OCI-LY3 (cell line): Measurements from ENCODE around the gene LGR4.

Experiments
- H2AFZ ChIP-seq: fragments of 200-600, 300-600 bp; shearing (Covaris generic); 2 replicates; pipeline ENCODE4 v1.6.0; 2014; ENCODE audit warnings: antibody characterized with exemption, low read depth, low read length
- H3K27ac ChIP-seq: fragments of 200-600, 300-600 bp; sonication (generic); 2 replicates; pipeline ENCODE4 v1.5.1; 2014; ENCODE audit warnings: mild to moderate bottlenecking, low read length, moderate library complexity, mixed read lengths
- H3K27me3 ChIP-seq: fragments of 200-600, 300-600 bp; sonication (generic); 2 replicates; pipeline ENCODE4 v1.6.1; 2014; ENCODE audit warnings: low read depth, low read length, mixed read lengths
- H3K36me3 ChIP-seq: fragments of 200-600, 300-600 bp; sonication (generic); replicated peaks from 2 replicates; pipeline ENCODE3; 2014; ENCODE audit warnings: low read depth, low read length, mixed read lengths
- H3K4me1 ChIP-seq: fragments of 300-600, 200-600 bp; sonication (generic); 2 replicates; pipeline ENCODE4 v1.6.1; 2014; ENCODE audit warnings: low read length, mixed read lengths
- H3K4me2 ChIP-seq: fragments of 200-600, 300-600 bp; sonication (generic); 2 replicates; pipeline ENCODE4 v1.6.1; 2014; ENCODE audit warnings: low read length, mixed read lengths
- H3K4me3 ChIP-seq: fragments of 300-600, 200-600 bp; sonication (generic); 2 replicates; pipeline ENCODE4 v1.5.1; 2014; ENCODE audit warnings: antibody characterized with exemption, mild to moderate bottlenecking, low read length, moderate library complexity
- H3K79me2 ChIP-seq: fragments of 300-600, 200-600 bp; shearing (Covaris generic); 2 replicates; pipeline ENCODE4 v1.6.1; 2014; ENCODE audit warnings: mild to moderate bottlenecking, low read length, mixed read lengths
- H3K9ac ChIP-seq: fragments of 300-600, 200-600 bp; shearing (Covaris generic); 2 replicates; pipeline ENCODE4 v1.6.0; 2014; ENCODE audit warnings: mild to moderate bottlenecking, low read length, moderate library complexity
- H3K9me3 ChIP-seq: fragments of 200-600, 300-600 bp; shearing (Covaris generic); 2 replicates; pipeline ENCODE4 v1.6.1; 2014; ENCODE audit warnings: low read length, mixed read lengths; ENCODE audit not compliant: insufficient read depth
- H4K20me1 ChIP-seq: fragments of 200-600, 300-600 bp; sonication (generic); 2 replicates; pipeline ENCODE4 v1.6.1; 2016; ENCODE audit warnings: low read length, mixed read lengths; ENCODE audit not compliant: insufficient read depth
- EZH2phosphoT487 ChIP-seq: fragments of 200-600 bp; shearing (Covaris generic); IDR thresholded peaks from 2 replicates; pipeline ENCODE4 v1.6.1; 2018; ENCODE audit warnings: antibody characterized with exemption, mixed run types, low read depth
- TF ChIP-seq, protein P1 (sequence below): fragments of 200-600, 300-600 bp; sonication (generic); IDR thresholded peaks from 2 replicates; pipeline ENCODE4 v1.5.1; 2014; ENCODE audit warnings: antibody characterized with exemption, low read length, low read depth

LGR4 gene

DNA sequence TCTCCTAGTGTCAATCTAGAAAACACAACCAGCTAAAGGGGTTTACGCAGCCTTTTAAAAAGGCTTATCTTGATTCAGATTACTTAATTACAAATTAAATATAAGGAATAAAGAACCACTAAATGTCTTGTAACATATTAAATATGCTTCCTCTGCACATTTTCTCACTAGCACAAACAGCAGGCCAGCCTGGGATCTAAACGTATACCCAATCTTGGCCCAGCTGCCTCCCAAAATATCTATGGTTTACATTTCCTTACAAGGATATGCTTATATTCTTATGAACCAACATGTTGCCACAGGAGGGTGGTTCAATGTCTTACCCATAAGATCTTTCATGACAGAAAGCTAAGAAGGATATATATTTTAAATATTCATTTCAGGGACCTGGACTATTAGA lies 7.7 kb downstream of the LGR4 start:
- Histone ChIP-seq H3K36me3 (no peaks in the 10 kb centered on the region), H3K4me1 (peaks cover 23% of the 10 kb centered on the region), H3K27me3 (peaks cover 28% of the 10 kb centered on the region), H2AFZ (no peak overlapping the region), H3K9ac (no peak overlapping the region), H3K27ac (no peak overlapping the region), H3K79me2 (no peaks in the 10 kb centered on the region), H3K4me2 (no peak overlapping the region), H3K9me3 (no peaks in the 10 kb centered on the region), H4K20me1 (peaks cover 12% of the 10 kb centered on the region; the same call in 1 of the 2 replicates), H3K4me3 (no peak overlapping the region)
- TF ChIP-seq, protein P1, sequence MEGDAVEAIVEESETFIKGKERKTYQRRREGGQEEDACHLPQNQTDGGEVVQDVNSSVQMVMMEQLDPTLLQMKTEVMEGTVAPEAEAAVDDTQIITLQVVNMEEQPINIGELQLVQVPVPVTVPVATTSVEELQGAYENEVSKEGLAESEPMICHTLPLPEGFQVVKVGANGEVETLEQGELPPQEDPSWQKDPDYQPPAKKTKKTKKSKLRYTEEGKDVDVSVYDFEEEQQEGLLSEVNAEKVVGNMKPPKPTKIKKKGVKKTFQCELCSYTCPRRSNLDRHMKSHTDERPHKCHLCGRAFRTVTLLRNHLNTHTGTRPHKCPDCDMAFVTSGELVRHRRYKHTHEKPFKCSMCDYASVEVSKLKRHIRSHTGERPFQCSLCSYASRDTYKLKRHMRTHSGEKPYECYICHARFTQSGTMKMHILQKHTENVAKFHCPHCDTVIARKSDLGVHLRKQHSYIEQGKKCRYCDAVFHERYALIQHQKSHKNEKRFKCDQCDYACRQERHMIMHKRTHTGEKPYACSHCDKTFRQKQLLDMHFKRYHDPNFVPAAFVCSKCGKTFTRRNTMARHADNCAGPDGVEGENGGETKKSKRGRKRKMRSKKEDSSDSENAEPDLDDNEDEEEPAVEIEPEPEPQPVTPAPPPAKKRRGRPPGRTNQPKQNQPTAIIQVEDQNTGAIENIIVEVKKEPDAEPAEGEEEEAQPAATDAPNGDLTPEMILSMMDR, result no peak
- no peak for TF ChIP-seq EZH2phosphoT487

DNA sequence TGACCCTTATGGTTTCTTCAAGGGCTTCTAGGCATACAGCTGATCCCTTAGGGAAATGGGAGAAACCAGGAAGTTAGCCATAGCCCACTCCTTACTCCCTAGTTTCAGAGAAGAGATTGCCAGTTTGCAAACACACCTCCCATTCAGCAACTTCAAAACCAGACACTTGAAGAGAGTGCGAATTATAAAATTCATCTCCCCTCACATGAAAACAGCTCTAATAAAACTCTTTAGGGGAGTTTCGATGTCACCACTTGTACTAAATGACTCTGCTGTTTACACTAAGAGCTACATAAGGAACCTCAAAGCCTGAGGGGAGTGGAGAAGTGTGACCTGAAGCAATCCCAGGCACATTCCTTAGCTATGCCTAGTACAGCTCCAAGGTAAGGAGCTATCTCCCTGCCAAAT lies 8.3 kb downstream of the LGR4 start:
- no peak overlapping the region for H3K4me2 ChIP-seq
- peaks cover 16% of the 10 kb centered on the region for H3K4me1 ChIP-seq
- no peaks in the 10 kb centered on the region for H3K79me2 ChIP-seq
- H3K27ac ChIP-seq, result no peak overlapping the region
- no peak overlapping the region for H2AFZ ChIP-seq
- H3K4me3 ChIP-seq, result no peak overlapping the region
- TF ChIP-seq EZH2phosphoT487, result no peak
- TF ChIP-seq, protein P1, result no peak
- H4K20me1 ChIP-seq, result peaks cover 8% of the 10 kb centered on the region; the same call in 1 of the 2 replicates
- H3K9me3 ChIP-seq, result no peaks in the 10 kb centered on the region
- H3K9ac ChIP-seq, result no peak overlapping the region
- no peaks in the 10 kb centered on the region for H3K36me3 ChIP-seq
- peaks cover 28% of the 10 kb centered on the region for H3K27me3 ChIP-seq

DNA sequence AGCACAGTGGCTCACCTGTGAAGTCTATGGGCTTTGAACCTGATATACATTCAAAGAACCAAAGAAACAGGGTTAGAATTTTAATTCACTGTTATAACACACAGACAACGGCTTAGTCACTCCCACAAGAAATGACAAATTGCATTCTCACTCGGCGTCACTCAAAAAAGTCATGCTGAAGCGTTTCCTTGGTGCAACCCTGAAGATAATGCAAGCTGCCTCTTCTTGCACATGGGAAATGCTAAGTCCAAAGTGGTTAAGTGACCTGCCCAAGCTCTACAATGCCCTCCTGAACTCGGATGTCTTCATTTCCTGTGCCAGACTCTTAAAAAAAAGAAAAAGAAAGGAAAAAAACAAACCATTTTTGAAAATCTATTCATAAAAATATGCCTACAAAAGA lies 10.0 kb downstream of the LGR4 start:
- no peak overlapping the region for H3K4me2 ChIP-seq
- H3K79me2 ChIP-seq, result no peaks in the 10 kb centered on the region
- no peaks in the 10 kb centered on the region for H3K4me1 ChIP-seq

DNA sequence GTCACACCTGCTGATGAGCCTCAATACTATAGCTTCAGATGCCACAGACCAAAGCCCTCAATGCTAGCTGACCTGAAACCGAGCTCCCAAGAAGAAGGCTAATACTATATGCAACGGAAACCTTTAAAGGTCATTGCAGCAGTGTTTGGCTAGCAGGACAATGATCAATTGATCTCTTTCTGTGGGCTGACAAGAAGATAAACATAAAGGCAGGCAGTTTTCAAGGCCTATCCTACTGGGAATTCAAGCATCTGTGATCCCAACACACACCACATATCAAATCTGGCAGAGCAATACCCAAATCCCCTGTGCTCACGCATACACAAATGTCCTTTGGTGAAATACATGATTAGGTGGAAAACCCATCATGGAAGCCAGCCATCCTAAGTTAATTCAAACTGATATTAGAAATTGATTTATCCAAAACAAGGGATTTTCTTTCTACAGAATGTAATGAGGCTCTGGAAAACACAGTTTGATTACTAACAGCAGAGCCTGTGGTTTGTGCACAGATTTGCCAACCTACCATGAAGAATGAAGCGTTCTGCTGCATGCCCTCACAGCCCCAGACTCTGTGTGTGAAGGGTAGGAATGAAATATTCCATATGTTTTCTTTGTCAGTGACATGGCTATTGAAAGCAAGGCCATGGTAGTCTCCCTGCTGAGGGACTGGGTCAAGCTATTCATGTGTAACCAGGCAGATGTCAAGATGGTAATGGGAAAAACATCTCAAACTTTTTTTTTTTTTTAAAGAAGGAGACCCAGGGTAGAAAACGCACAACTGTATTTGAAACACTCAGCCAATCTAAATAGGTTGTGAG lies 12.2 kb downstream of the LGR4 start:
- Histone ChIP-seq H3K27me3 (peaks cover 7% of the 10 kb centered on the region; the same call in 1 of the 2 replicates), H3K9me3 (no peaks in the 10 kb centered on the region), H3K36me3 (no peaks in the 10 kb centered on the region), H4K20me1 (no peaks in the 10 kb centered on the region), H3K79me2 (no peaks in the 10 kb centered on the region), H3K4me1 (no peaks in the 10 kb centered on the region), H3K27ac (no peak overlapping the region), H3K4me3 (no peak overlapping the region), H2AFZ (no peak overlapping the region), H3K9ac (no peak overlapping the region), H3K4me2 (no peak overlapping the region)
- no peak for TF ChIP-seq EZH2phosphoT487
- TF ChIP-seq, protein P1, result no peak

More for the DNA sequence above, 10.0 kb downstream of the LGR4 start:
- H4K20me1 ChIP-seq, result no peaks in the 10 kb centered on the region
- H3K9ac ChIP-seq, result no peak overlapping the region
- H3K36me3 ChIP-seq, result no peaks in the 10 kb centered on the region
- no peak overlapping the region for H2AFZ ChIP-seq
- H3K9me3 ChIP-seq, result no peaks in the 10 kb centered on the region
- peaks cover 14% of the 10 kb centered on the region; the same call in 1 of the 2 replicates for H3K27me3 ChIP-seq
- TF ChIP-seq EZH2phosphoT487, result no peak
- TF ChIP-seq, protein P1, result no peak
- H3K27ac ChIP-seq, result no peak overlapping the region
- H3K4me3 ChIP-seq, result no peak overlapping the region
